Upper lobe of left lung (tissue), 4 donors: ENCODE results near the gene CFLAR.

ENCODE experiments used
- POLR2AphosphoS5 ChIP-seq, 2 donors: sonication (generic); formaldehyde crosslinking; IDR thresholded peaks; one replicate each; pipeline ENCODE4 v1.5.1; 2017; ENCODE audit warnings: antibody characterized with exemption in 2 of 2
- TF ChIP-seq, protein P1 (sequence below), 6 experiments: fragments of 450-650 bp in 4 of 6; fragments of 200-600 bp in 2 of 6; sonication (generic) in 2 of 6; IDR thresholded peaks; one replicate each; pipeline ENCODE4 v1.5.1; 2016 to 2019; ENCODE audit warnings: antibody characterized with exemption in 6 of 6

DNA sequence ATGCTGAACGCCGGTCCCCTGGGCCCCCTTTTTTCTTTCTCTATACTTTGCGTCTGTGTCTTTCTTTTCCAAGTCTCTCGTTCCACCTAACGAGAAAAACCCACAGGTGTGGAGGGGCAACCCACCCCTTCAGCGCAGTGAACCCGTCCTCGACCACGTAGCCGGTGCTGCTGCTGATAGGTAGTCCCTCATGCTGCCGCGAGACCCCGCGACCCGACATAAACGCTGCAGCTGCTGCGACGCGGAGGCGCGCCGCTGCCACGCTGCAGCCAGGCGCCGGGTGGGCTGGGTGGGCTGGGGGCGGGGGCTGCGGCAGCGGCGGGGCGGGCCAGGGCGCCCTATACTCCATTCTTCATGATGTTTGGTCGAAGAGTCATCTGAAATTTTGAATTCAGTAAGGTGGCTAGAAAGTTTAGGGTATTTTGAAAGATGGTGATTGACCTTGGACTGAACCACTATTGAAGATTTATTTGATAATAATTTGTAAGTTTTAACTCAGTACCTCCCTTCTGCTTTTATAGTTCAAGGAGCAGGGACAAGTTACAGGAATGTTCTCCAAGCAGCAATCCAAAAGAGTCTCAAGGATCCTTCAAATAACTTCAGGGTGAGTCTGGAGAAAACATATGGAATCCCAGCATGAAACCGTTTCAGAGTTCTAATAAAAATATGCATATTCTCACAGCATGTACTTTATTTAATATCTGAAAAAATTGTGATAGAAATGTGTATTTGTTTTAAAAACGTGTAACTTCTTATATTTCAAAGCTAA, 24.1 kb downstream of the CFLAR start:
- TF ChIP-seq POLR2AphosphoS5 (IDR thresholded peaks at IDR 0.05) = no peak
- TF ChIP-seq, protein P1, sequence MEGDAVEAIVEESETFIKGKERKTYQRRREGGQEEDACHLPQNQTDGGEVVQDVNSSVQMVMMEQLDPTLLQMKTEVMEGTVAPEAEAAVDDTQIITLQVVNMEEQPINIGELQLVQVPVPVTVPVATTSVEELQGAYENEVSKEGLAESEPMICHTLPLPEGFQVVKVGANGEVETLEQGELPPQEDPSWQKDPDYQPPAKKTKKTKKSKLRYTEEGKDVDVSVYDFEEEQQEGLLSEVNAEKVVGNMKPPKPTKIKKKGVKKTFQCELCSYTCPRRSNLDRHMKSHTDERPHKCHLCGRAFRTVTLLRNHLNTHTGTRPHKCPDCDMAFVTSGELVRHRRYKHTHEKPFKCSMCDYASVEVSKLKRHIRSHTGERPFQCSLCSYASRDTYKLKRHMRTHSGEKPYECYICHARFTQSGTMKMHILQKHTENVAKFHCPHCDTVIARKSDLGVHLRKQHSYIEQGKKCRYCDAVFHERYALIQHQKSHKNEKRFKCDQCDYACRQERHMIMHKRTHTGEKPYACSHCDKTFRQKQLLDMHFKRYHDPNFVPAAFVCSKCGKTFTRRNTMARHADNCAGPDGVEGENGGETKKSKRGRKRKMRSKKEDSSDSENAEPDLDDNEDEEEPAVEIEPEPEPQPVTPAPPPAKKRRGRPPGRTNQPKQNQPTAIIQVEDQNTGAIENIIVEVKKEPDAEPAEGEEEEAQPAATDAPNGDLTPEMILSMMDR (IDR thresholded peaks at IDR 0.05) = no peak
